GM12874 (cell line): ENCODE measurements around the gene MATK.

ENCODE experiments used
- CTCF ChIP-seq: IDR thresholded peaks from 2 replicates; pipeline ENCODE4 v1.5.1; 2011; ENCODE audit warnings: low read depth, mild to moderate bottlenecking, control low read depth, low read length, moderate library complexity; ENCODE audit not compliant: insufficient read depth

Gene MATK

GRCh38 chr19:3813473-3814392 is 27.6 kb upstream of the MATK start:
- no peak for TF ChIP-seq CTCF

GRCh38 chr19:3810708-3811355 is 24.7 kb upstream of the MATK start:
- no peak for TF ChIP-seq CTCF

GRCh38 chr19:3809881-3810707 is 23.9 kb upstream of the MATK start:
- no peak for TF ChIP-seq CTCF

GRCh38 chr19:3808420-3809143 is 22.4 kb upstream of the MATK start:
- no peak for TF ChIP-seq CTCF

GRCh38 chr19:3807574-3808354 is 21.6 kb upstream of the MATK start:
- no peak for TF ChIP-seq CTCF

GRCh38 chr19:3807131-3807480 is 20.9 kb upstream of the MATK start:
- TF ChIP-seq CTCF, result no peak
